Hematopoietic multipotent progenitor cell treated with erythropoietin and hydrocortisone succinate and interleukin-3 and kit ligand, for 6 days (in vitro differentiated cells): Measurements from ENCODE around the gene MGAT4B.
"Not testable (repeated sequence)": the region's sequence is repeated elsewhere in the genome, so short reads cannot be mapped to it uniquely, and the experiment has no call there.

Experiments used
- DNase-seq: peaks from one replicate; pipeline ENCODE4 v3.0.0-alpha.2; 2015

Gene MGAT4B

GRCh38 chr5:179806250-179807048 lies at the start of gene MGAT4B:
Gene MGAT4B, minus strand, starts transcription at chr5:179806866. Its CDS starts 283 bp downstream, at chr5:179806583.
- peak; percentile 90 for DNase-seq

GRCh38 chr5:179854356-179854755 lies 47.7 kb upstream of the MGAT4B start:
- no peak for DNase-seq

GRCh38 chr5:179852993-179853547 lies 46.4 kb upstream of the MGAT4B start:
- DNase-seq = no peak

- no peak for DNase-seq
Observed at GRCh38 chr5:179841621-179842020, 35.0 kb upstream of the MGAT4B start.

GRCh38 chr5:179840766-179841165 lies 34.1 kb upstream of the MGAT4B start:
- DNase-seq = no peak

- DNase-seq = no peak
Observed at GRCh38 chr5:179840321-179840720, 33.7 kb upstream of the MGAT4B start.

GRCh38 chr5:179839328-179840256 lies 32.9 kb upstream of the MGAT4B start:
- no peak for DNase-seq

- no peak for DNase-seq
Observed at GRCh38 chr5:179837076-179838011, 30.7 kb upstream of the MGAT4B start.

GRCh38 chr5:179836225-179837019 lies 29.8 kb upstream of the MGAT4B start:
- peak; percentile 37 for DNase-seq

- not testable (repeated sequence) for DNase-seq
Observed at GRCh38 chr5:179834871-179835270, 28.2 kb upstream of the MGAT4B start.

- DNase-seq = no peak
Observed at GRCh38 chr5:179834120-179834519, 27.5 kb upstream of the MGAT4B start.

- no peak for DNase-seq
Observed at GRCh38 chr5:179833709-179834070, 27.0 kb upstream of the MGAT4B start.

- no peak for DNase-seq
Observed at GRCh38 chr5:179833056-179833708, 26.5 kb upstream of the MGAT4B start.

GRCh38 chr5:179832039-179832745 lies 25.5 kb upstream of the MGAT4B start:
- DNase-seq = no peak

GRCh38 chr5:179830818-179831468 lies 24.3 kb upstream of the MGAT4B start:
- no peak for DNase-seq

GRCh38 chr5:179829732-179830435 lies 23.2 kb upstream of the MGAT4B start:
- no peak for DNase-seq

- DNase-seq = no peak
Observed at GRCh38 chr5:179828756-179829421, 22.2 kb upstream of the MGAT4B start.

GRCh38 chr5:179827680-179828079 lies 21.0 kb upstream of the MGAT4B start:
- DNase-seq = peak; percentile 63
